ENCODE data around the gene MAP4K3. TPM values are rescaled to one million over a fixed set of nuclear protein-coding genes. Genes with fewer than 3 reads are reported as not detected.

MAP4K3 gene
- total RNA-seq, 1 donor from 2014 or later = 34.1 TPM

GRCh38 chr2:39225567-39225966 is 211.5 kb downstream of the MAP4K3 start:
- H3K27me3 ChIP-seq = no peaks in the 10 kb centered on the region
- H3K9me3 ChIP-seq = no peaks in the 10 kb centered on the region
- peaks cover 0 to 9% of the 10 kb centered on the region in 2 donors for H3K4me1 ChIP-seq
- no peak overlapping the region for H3K27ac ChIP-seq
- TF ChIP-seq, protein P1, sequence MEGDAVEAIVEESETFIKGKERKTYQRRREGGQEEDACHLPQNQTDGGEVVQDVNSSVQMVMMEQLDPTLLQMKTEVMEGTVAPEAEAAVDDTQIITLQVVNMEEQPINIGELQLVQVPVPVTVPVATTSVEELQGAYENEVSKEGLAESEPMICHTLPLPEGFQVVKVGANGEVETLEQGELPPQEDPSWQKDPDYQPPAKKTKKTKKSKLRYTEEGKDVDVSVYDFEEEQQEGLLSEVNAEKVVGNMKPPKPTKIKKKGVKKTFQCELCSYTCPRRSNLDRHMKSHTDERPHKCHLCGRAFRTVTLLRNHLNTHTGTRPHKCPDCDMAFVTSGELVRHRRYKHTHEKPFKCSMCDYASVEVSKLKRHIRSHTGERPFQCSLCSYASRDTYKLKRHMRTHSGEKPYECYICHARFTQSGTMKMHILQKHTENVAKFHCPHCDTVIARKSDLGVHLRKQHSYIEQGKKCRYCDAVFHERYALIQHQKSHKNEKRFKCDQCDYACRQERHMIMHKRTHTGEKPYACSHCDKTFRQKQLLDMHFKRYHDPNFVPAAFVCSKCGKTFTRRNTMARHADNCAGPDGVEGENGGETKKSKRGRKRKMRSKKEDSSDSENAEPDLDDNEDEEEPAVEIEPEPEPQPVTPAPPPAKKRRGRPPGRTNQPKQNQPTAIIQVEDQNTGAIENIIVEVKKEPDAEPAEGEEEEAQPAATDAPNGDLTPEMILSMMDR (IDR thresholded peaks at IDR 0.05) = no peak
- intact Hi-C loops (cut with DNase I) = loop anchor here (5.0 kb wide), 1 partner anchor 63 kb away; no protein-coding TSS in a partner anchor
- H3K4me3 ChIP-seq = no peak overlapping the region
- no peaks in the 10 kb centered on the region for H3K36me3 ChIP-seq
- no peak for DNase-seq (ENCODE audit: low spot score in 2 of 2)

GRCh38 chr2:39223909-39224308 is 213.2 kb downstream of the MAP4K3 start:
- TF ChIP-seq, protein P1 (IDR thresholded peaks at IDR 0.05) = no peak
- Histone ChIP-seq H3K4me3 (no peak overlapping the region), H3K9me3 (no peaks in the 10 kb centered on the region), H3K36me3 (no peaks in the 10 kb centered on the region), H3K27me3 (no peaks in the 10 kb centered on the region), H3K4me1 (peaks cover 0 to 3% of the 10 kb centered on the region in 2 donors), H3K27ac (no peak overlapping the region)
- DNase-seq (ENCODE audit: low spot score in 2 of 2) = no peak
- intact Hi-C loops (cut with DNase I) = no loop called here

GRCh38 chr2:39221459-39221858 is 215.6 kb downstream of the MAP4K3 start:
- H3K36me3 ChIP-seq = no peaks in the 10 kb centered on the region
- H3K4me1 ChIP-seq = no peaks in the 10 kb centered on the region
- H3K27me3 ChIP-seq = no peaks in the 10 kb centered on the region
- H3K27ac ChIP-seq = no peak overlapping the region
- TF ChIP-seq, protein P1 (IDR thresholded peaks at IDR 0.05) = no peak
- intact Hi-C loops (cut with DNase I) = no loop called here
- no peaks in the 10 kb centered on the region for H3K9me3 ChIP-seq
- DNase-seq (ENCODE audit: low spot score in 2 of 2) = no peak
- no peak overlapping the region for H3K4me3 ChIP-seq

GRCh38 chr2:39220136-39220535 is 216.9 kb downstream of the MAP4K3 start:
- H3K27ac ChIP-seq = no peak overlapping the region
- no peak for DNase-seq (ENCODE audit: low spot score in 2 of 2)
- intact Hi-C loops (cut with DNase I) = no loop called here
- H3K4me3 ChIP-seq = no peak overlapping the region
- H3K9me3 ChIP-seq = no peaks in the 10 kb centered on the region
- TF ChIP-seq, protein P1 (IDR thresholded peaks at IDR 0.05) = no peak
- no peaks in the 10 kb centered on the region for H3K4me1 ChIP-seq
- H3K27me3 ChIP-seq = no peaks in the 10 kb centered on the region
- no peaks in the 10 kb centered on the region for H3K36me3 ChIP-seq

DNA sequence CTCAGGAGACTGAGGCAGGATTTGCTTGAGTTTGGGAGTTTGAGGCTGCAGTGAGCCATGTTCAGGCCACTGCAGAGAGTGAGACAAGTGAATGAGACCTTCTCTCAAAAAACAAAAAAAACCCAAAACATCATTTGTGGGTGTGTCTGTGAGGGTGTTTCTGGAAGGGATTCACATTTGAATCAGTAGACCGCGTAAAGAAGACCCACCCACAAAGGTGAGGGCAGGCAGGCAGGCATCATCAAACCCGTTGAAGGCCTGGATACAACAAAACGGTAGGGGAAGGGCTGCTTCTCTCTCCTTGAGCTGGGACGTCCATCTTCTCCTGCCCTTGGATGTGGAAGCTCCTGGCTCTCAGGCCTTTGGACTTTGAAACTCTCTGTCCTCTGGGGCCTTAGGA is 218.7 kb downstream of the MAP4K3 start:
- H3K9me3 ChIP-seq = no peaks in the 10 kb centered on the region
- TF ChIP-seq, protein P1 (IDR thresholded peaks at IDR 0.05) = no peak

DNA sequence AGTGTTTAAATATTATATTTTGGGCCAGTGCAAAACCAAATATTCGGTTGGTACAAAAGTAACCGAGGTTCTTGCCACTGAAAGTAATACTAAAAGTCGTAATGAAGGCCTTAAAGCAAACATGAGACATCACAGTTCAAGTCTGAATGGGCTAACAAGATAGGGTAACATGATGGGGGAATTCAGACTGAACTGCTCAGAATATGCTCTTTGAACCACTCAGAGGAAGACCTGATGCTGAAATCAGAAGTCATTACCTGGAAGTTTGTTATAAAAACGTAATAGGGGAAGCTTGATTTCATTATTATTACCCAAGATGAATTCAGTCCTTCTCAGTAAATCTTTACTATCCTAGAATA is 219.9 kb downstream of the MAP4K3 start:
- Histone ChIP-seq H3K36me3 (no peaks in the 10 kb centered on the region), H3K27me3 (no peaks in the 10 kb centered on the region), H3K4me3 (no peak overlapping the region), H3K27ac (no peak overlapping the region), H3K4me1 (no peaks in the 10 kb centered on the region), H3K9me3 (no peaks in the 10 kb centered on the region)
- intact Hi-C loops (cut with DNase I) = loop anchor here (5.0 kb wide), 1 partner anchor 35 kb away; no protein-coding TSS in a partner anchor
- TF ChIP-seq, protein P1 (IDR thresholded peaks at IDR 0.05) = no peak
- DNase-seq (ENCODE audit: low spot score in 2 of 2) = no peak

More for the DNA sequence above, 218.7 kb downstream of the MAP4K3 start:
- Histone ChIP-seq H3K4me3 (no peak overlapping the region), H3K27me3 (no peaks in the 10 kb centered on the region), H3K4me1 (no peaks in the 10 kb centered on the region), H3K36me3 (no peaks in the 10 kb centered on the region), H3K27ac (no peak overlapping the region)
- intact Hi-C loops (cut with DNase I) = loop anchor here (5.0 kb wide), 1 partner anchor 36 kb away; no protein-coding TSS in a partner anchor
- DNase-seq (ENCODE audit: low spot score in 2 of 2) = no peak
